ENCODE data around the gene BRCA2. TPM values are rescaled to one million over a fixed set of nuclear protein-coding genes. Genes with fewer than 3 reads are reported as not detected.

BRCA2 gene, protein sequence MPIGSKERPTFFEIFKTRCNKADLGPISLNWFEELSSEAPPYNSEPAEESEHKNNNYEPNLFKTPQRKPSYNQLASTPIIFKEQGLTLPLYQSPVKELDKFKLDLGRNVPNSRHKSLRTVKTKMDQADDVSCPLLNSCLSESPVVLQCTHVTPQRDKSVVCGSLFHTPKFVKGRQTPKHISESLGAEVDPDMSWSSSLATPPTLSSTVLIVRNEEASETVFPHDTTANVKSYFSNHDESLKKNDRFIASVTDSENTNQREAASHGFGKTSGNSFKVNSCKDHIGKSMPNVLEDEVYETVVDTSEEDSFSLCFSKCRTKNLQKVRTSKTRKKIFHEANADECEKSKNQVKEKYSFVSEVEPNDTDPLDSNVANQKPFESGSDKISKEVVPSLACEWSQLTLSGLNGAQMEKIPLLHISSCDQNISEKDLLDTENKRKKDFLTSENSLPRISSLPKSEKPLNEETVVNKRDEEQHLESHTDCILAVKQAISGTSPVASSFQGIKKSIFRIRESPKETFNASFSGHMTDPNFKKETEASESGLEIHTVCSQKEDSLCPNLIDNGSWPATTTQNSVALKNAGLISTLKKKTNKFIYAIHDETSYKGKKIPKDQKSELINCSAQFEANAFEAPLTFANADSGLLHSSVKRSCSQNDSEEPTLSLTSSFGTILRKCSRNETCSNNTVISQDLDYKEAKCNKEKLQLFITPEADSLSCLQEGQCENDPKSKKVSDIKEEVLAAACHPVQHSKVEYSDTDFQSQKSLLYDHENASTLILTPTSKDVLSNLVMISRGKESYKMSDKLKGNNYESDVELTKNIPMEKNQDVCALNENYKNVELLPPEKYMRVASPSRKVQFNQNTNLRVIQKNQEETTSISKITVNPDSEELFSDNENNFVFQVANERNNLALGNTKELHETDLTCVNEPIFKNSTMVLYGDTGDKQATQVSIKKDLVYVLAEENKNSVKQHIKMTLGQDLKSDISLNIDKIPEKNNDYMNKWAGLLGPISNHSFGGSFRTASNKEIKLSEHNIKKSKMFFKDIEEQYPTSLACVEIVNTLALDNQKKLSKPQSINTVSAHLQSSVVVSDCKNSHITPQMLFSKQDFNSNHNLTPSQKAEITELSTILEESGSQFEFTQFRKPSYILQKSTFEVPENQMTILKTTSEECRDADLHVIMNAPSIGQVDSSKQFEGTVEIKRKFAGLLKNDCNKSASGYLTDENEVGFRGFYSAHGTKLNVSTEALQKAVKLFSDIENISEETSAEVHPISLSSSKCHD (N-terminal part only)
- 2.4 TPM for total RNA-seq
- long read RNA-seq, partial matches to known transcripts = 3 of 3 reads
- long read RNA-seq, other reads (novel, unspliced or antisense) = 0 of 3 reads

DNA sequence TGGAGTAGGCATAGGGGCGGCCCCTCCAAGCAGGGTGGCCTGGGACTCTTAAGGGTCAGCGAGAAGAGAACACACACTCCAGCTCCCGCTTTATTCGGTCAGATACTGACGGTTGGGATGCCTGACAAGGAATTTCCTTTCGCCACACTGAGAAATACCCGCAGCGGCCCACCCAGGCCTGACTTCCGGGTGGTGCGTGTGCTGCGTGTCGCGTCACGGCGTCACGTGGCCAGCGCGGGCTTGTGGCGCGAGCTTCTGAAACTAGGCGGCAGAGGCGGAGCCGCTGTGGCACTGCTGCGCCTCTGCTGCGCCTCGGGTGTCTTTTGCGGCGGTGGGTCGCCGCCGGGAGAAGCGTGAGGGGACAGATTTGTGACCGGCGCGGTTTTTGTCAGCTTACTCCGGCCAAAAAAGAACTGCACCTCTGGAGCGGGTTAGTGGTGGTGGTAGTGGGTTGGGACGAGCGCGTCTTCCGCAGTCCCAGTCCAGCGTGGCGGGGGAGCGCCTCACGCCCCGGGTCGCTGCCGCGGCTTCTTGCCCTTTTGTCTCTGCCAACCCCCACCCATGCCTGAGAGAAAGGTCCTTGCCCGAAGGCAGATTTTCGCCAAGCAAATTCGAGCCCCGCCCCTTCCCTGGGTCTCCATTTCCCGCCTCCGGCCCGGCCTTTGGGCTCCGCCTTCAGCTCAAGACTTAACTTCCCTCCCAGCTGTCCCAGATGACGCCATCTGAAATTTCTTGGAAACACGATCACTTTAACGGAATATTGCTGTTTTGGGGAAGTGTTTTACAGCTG, at the start of gene BRCA2, which contains the start of gene ZAR1L:
Gene BRCA2, plus strand, starts transcription at position 271 of the 790 bp plus-strand sequence. CDS start 953 bp downstream, outside the sequence.
Gene ZAR1L, minus strand, starts transcription at position 126 of the 790 bp plus-strand sequence. CDS start 3,438 bp downstream, outside the sequence.
- intact Hi-C loops (cut with DNase I) = loop anchor here (10.0 kb wide), 1 partner anchor 401 kb away; no protein-coding TSS in a partner anchor
- Histone ChIP-seq H3K4me1 (no peaks in the 10 kb centered on the region), H3K4me3 (peak within 1 kb of the TSS; percentile 91), H3K9me3 (no peaks in the 10 kb centered on the region), H3K27me3 (ENCODE audit: low read depth) (no peaks in the 10 kb centered on the region), H3K27ac (peak within 1 kb of the TSS; percentile 97), H3K36me3 (no peaks in the 10 kb centered on the region)
- peak; percentile 98 to 99 for ATAC-seq
- DNase-seq = peak; percentile 96
- TF ChIP-seq, protein P1, sequence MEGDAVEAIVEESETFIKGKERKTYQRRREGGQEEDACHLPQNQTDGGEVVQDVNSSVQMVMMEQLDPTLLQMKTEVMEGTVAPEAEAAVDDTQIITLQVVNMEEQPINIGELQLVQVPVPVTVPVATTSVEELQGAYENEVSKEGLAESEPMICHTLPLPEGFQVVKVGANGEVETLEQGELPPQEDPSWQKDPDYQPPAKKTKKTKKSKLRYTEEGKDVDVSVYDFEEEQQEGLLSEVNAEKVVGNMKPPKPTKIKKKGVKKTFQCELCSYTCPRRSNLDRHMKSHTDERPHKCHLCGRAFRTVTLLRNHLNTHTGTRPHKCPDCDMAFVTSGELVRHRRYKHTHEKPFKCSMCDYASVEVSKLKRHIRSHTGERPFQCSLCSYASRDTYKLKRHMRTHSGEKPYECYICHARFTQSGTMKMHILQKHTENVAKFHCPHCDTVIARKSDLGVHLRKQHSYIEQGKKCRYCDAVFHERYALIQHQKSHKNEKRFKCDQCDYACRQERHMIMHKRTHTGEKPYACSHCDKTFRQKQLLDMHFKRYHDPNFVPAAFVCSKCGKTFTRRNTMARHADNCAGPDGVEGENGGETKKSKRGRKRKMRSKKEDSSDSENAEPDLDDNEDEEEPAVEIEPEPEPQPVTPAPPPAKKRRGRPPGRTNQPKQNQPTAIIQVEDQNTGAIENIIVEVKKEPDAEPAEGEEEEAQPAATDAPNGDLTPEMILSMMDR (IDR thresholded peaks at IDR 0.05) = peak; percentile 6

DNA sequence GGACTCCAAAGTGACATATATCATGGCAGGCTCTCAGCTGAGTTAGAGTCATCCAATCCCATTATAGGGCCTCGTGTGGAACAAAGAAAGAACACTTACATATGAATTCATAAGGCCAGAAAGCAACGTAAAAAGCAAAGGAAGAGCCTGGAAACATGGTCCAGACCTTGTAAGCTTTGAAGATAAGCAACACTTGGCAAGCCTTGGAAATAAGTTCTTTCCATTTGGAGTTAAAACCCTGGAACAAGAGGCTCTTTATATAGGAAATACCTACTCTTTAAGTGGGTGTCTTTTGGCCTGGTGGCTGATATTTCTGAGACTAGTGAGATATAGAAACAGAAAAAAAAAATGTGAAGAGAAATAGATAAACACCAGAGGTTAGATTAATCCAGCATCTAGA, 49.6 kb upstream of the BRCA2 start:
- H3K4me3 ChIP-seq = no peak overlapping the region
- ATAC-seq (no peak), DNase-seq (no peak)
- H3K36me3 ChIP-seq = peaks cover 76% of the 10 kb centered on the region
- intact Hi-C loops (cut with DNase I) = no loop called here
- H3K9me3 ChIP-seq = no peaks in the 10 kb centered on the region
- H3K27ac ChIP-seq = peak overlapping the region; percentile 14
- H3K27me3 ChIP-seq (ENCODE audit: low read depth) = no peaks in the 10 kb centered on the region
- TF ChIP-seq, protein P1 (IDR thresholded peaks at IDR 0.05) = no peak
- peaks cover 43% of the 10 kb centered on the region for H3K4me1 ChIP-seq

DNA sequence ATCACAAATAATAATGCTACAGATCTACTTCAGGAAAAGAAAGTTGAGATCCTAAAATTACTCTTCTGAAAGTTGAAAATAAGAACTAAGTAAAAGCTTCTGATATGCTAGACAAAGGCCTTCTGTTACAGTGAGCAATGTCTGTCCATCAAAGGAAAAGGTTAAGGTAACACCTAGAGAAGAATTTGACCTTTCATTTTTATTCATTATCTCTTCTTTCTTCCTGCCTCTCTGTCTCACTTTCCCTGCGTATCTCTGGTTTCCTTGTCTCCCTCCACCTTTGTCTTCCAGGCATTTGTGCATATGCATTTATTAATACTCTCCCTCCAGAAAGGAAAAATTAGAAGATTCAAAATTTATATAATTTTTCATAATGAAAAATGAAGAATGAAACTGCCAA, 49.2 kb upstream of the BRCA2 start:
- Histone ChIP-seq H3K4me1 (peaks cover 39% of the 10 kb centered on the region), H3K9me3 (no peaks in the 10 kb centered on the region), H3K27me3 (ENCODE audit: low read depth) (no peaks in the 10 kb centered on the region), H3K36me3 (peaks cover 80% of the 10 kb centered on the region), H3K4me3 (no peak overlapping the region), H3K27ac (no peak overlapping the region)
- TF ChIP-seq, protein P1 (IDR thresholded peaks at IDR 0.05) = no peak
- DNase-seq (no peak), ATAC-seq (no peak)
- intact Hi-C loops (cut with DNase I) = no loop called here

GRCh38 chr13:32267836-32268439, 47.4 kb upstream of the BRCA2 start:
- Histone ChIP-seq H3K4me3 (no peak overlapping the region), H3K27ac (no peak overlapping the region), H3K4me1 (peaks cover 22% of the 10 kb centered on the region), H3K27me3 (ENCODE audit: low read depth) (no peaks in the 10 kb centered on the region), H3K36me3 (peaks cover 78% of the 10 kb centered on the region), H3K9me3 (no peaks in the 10 kb centered on the region)
- TF ChIP-seq, protein P1 (IDR thresholded peaks at IDR 0.05) = peak; percentile 63
- intact Hi-C loops (cut with DNase I) = no loop called here
- ATAC-seq = peak; percentile 75 to 81
- no peak for DNase-seq
